Neural cell (in vitro differentiated cells): ENCODE measurements around the gene TRAF6. TPM values are rescaled to one million over a fixed set of nuclear protein-coding genes. Genes with fewer than 3 reads are reported as not detected.

ENCODE experiments used
- H2AFZ ChIP-seq: fragments of 200-600, 300-800 bp; sonication (generic), shearing (Covaris generic); 2 replicates; pipeline ENCODE4 v1.6.0; 2014; ENCODE audit warnings: low read depth, mild to moderate bottlenecking, antibody characterized with exemption, low read length, moderate library complexity
- H3F3A ChIP-seq: fragments of 200-600 bp; shearing (Covaris generic); 2 replicates; pipeline ENCODE4 v1.6.1; 2016; ENCODE audit warnings: mild to moderate bottlenecking, moderate library complexity, mixed read lengths, antibody characterized with exemption, low read length; ENCODE audit not compliant: insufficient read depth, poor library complexity, severe bottlenecking
- H3K27ac ChIP-seq: fragments of 200-600, 300-800 bp; sonication (generic), shearing (Covaris generic); 2 replicates; pipeline ENCODE4 v1.5.1; 2014; ENCODE audit warnings: mild to moderate bottlenecking, low read length, moderate library complexity
- H3K27me3 ChIP-seq: fragments of 300-800, 200-600 bp; sonication (generic), shearing (Covaris generic); 2 replicates; pipeline ENCODE4 v1.6.0; 2014; ENCODE audit warnings: mild to moderate bottlenecking, low read depth, low read length, moderate library complexity; ENCODE audit not compliant: insufficient read depth
- H3K36me3 ChIP-seq: fragments of 300-800, 200-600 bp; sonication (generic), shearing (Covaris generic); 2 replicates; pipeline ENCODE4 v1.5.1; 2014; ENCODE audit warnings: mild to moderate bottlenecking, antibody characterized with exemption, low read length, moderate library complexity; ENCODE audit not compliant: insufficient read depth
- H3K4me2 ChIP-seq: fragments of 300-800, 200-600 bp; sonication (generic), shearing (Covaris generic); 2 replicates; pipeline ENCODE4 v1.6.0; 2014; ENCODE audit warnings: mild to moderate bottlenecking, low read length
- H3K4me3 ChIP-seq: fragments of 300-800, 200-600 bp; sonication (generic), shearing (Covaris generic); 2 replicates; pipeline ENCODE4 v1.5.1; 2014; ENCODE audit warnings: mild to moderate bottlenecking, low read length, moderate library complexity
- H3K79me2 ChIP-seq: fragments of 200-600 bp; shearing (Covaris generic); replicated peaks from 2 replicates; pipeline ENCODE4 v1.6.0; 2014; ENCODE audit warnings: mild to moderate bottlenecking, low read length, moderate library complexity; ENCODE audit not compliant: insufficient read depth
- H3K9ac ChIP-seq: fragments of 300-800, 200-600 bp; sonication (generic), shearing (Covaris generic); 2 replicates; pipeline ENCODE4 v1.6.1; 2016; ENCODE audit warnings: mild to moderate bottlenecking, low read length, mixed read lengths
- H3K9me2 ChIP-seq: fragments of 200-600 bp; shearing (Covaris generic); 2 replicates; pipeline ENCODE4 v1.6.1; 2016; ENCODE audit warnings: mild to moderate bottlenecking, low read length, mixed read lengths; ENCODE audit not compliant: insufficient read depth
- H3K9me3 ChIP-seq: fragments of 200-600, 300-800 bp; sonication (generic), shearing (Covaris generic); 2 replicates; pipeline ENCODE4 v1.6.1; 2016; ENCODE audit warnings: mild to moderate bottlenecking, mixed run types, low read length, moderate library complexity, mixed read lengths
- H4K20me1 ChIP-seq: fragments of 200-600 bp; shearing (Covaris generic); 2 replicates; pipeline ENCODE4 v1.6.1; 2016; ENCODE audit warnings: mild to moderate bottlenecking, mixed run types; ENCODE audit not compliant: insufficient read depth
- EP300 ChIP-seq: fragments of 450-650 bp; conservative IDR thresholded peaks from 2 replicates; pipeline ENCODE4 v1.6.1; 2014; ENCODE audit warnings: antibody characterized with exemption, mild to moderate bottlenecking, moderate library complexity; ENCODE audit not compliant: poor library complexity, severe bottlenecking
- EZH2 ChIP-seq: fragments of 200-600, 300-800 bp; shearing (Covaris generic), sonication (generic); IDR thresholded peaks from 2 replicates; pipeline ENCODE4 v1.6.1; 2014; ENCODE audit warnings: antibody characterized with exemption, low read length, borderline replicate concordance, mild to moderate bottlenecking; ENCODE audit not compliant: insufficient read depth, poor library complexity, severe bottlenecking
- MXI1 ChIP-seq: fragments of 450-650 bp; conservative IDR thresholded peaks from 2 replicates; pipeline ENCODE4 v1.6.1; 2014; ENCODE audit warnings: antibody characterized with exemption, mild to moderate bottlenecking; ENCODE audit not compliant: poor library complexity, severe bottlenecking
- POLR2AphosphoS5 ChIP-seq: IDR thresholded peaks from 2 replicates; pipeline ENCODE4 v1.6.1; 2012
- RAD21 ChIP-seq: fragments of 450-650 bp; conservative IDR thresholded peaks from 2 replicates; pipeline ENCODE4 v1.6.1; 2014; ENCODE audit warnings: antibody characterized with exemption, mild to moderate bottlenecking, moderate library complexity
- SMC3 ChIP-seq: fragments of 450-650 bp; conservative IDR thresholded peaks from 2 replicates; pipeline ENCODE4 v1.6.1; 2014; ENCODE audit warnings: antibody characterized with exemption, mild to moderate bottlenecking, moderate library complexity; ENCODE audit not compliant: poor library complexity
- TAF1 ChIP-seq: IDR thresholded peaks from 2 replicates; pipeline ENCODE4 v1.6.1; 2012; ENCODE audit warnings: low read depth
- polyA plus RNA-seq: library from polyadenylated mRNA; depleted of rRNA; stranded (reverse); fragments of >200 nt; gene quantifications from 2 replicates; pipeline ENCODE4 v1.2.3, GENCODE V29; 2014
- TF ChIP-seq, protein P1 (sequence below): IDR thresholded peaks from 2 replicates; pipeline ENCODE4 v1.6.1; 2012; ENCODE audit warnings: borderline replicate concordance
- TF ChIP-seq, protein P2 (sequence below): fragments of 450-650 bp; IDR thresholded peaks from 2 replicates; pipeline ENCODE4 v1.5.1; 2014; ENCODE audit warnings: antibody characterized with exemption, mild to moderate bottlenecking, moderate library complexity; ENCODE audit not compliant: poor library complexity, severe bottlenecking

Gene TRAF6
- polyA plus RNA-seq, 1 donor from 2014 or later: 7.5 TPM

DNA sequence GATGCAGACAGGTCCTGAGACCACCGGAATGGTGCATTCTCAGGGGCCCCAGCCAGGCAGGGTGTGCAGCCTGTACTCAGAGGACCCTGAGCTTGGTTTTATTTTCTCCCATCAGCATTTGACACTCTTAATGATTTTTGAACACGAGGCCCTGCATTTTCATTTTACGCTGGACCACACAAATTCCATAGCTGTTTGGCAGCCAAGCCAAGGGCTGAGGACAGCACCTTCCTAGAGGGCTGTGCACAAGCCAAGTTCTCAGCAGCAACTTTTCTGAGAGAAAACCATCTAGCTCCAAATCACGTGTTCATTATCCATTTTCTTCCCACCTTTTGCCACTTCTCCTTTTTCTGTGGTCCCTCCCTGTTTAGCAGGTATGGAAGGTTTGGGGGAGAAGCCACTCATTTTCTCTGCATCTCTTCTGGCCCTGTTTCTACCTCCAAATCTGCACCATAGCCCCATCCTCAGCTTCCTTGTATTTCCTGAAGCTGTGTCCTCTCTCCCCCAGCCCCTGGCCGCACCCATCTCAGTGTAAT is 60.4 kb downstream of the TRAF6 start:
- no peaks in the 10 kb centered on the region for H3K36me3 ChIP-seq
- H3K4me2 ChIP-seq: no peak overlapping the region
- H3K4me3 ChIP-seq: no peak overlapping the region
- H3K27ac ChIP-seq: no peak overlapping the region
- H4K20me1 ChIP-seq: no peaks in the 10 kb centered on the region
- no peaks in the 10 kb centered on the region for H3K9me3 ChIP-seq
- no peaks in the 10 kb centered on the region for H3K27me3 ChIP-seq
- H3K9ac ChIP-seq: no peak overlapping the region
- no peaks in the 10 kb centered on the region for H3F3A ChIP-seq
- no peaks in the 10 kb centered on the region for H3K79me2 ChIP-seq
- TF ChIP-seq, protein P1, sequence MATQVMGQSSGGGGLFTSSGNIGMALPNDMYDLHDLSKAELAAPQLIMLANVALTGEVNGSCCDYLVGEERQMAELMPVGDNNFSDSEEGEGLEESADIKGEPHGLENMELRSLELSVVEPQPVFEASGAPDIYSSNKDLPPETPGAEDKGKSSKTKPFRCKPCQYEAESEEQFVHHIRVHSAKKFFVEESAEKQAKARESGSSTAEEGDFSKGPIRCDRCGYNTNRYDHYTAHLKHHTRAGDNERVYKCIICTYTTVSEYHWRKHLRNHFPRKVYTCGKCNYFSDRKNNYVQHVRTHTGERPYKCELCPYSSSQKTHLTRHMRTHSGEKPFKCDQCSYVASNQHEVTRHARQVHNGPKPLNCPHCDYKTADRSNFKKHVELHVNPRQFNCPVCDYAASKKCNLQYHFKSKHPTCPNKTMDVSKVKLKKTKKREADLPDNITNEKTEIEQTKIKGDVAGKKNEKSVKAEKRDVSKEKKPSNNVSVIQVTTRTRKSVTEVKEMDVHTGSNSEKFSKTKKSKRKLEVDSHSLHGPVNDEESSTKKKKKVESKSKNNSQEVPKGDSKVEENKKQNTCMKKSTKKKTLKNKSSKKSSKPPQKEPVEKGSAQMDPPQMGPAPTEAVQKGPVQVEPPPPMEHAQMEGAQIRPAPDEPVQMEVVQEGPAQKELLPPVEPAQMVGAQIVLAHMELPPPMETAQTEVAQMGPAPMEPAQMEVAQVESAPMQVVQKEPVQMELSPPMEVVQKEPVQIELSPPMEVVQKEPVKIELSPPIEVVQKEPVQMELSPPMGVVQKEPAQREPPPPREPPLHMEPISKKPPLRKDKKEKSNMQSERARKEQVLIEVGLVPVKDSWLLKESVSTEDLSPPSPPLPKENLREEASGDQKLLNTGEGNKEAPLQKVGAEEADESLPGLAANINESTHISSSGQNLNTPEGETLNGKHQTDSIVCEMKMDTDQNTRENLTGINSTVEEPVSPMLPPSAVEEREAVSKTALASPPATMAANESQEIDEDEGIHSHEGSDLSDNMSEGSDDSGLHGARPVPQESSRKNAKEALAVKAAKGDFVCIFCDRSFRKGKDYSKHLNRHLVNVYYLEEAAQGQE: no peak
- TF ChIP-seq RAD21 (no peak), EZH2 (no peak), SMC3 (no peak), TAF1 (no peak), MXI1 (no peak), EP300 (no peak), POLR2AphosphoS5 (no peak)
- TF ChIP-seq, protein P2, sequence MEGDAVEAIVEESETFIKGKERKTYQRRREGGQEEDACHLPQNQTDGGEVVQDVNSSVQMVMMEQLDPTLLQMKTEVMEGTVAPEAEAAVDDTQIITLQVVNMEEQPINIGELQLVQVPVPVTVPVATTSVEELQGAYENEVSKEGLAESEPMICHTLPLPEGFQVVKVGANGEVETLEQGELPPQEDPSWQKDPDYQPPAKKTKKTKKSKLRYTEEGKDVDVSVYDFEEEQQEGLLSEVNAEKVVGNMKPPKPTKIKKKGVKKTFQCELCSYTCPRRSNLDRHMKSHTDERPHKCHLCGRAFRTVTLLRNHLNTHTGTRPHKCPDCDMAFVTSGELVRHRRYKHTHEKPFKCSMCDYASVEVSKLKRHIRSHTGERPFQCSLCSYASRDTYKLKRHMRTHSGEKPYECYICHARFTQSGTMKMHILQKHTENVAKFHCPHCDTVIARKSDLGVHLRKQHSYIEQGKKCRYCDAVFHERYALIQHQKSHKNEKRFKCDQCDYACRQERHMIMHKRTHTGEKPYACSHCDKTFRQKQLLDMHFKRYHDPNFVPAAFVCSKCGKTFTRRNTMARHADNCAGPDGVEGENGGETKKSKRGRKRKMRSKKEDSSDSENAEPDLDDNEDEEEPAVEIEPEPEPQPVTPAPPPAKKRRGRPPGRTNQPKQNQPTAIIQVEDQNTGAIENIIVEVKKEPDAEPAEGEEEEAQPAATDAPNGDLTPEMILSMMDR: no peak
- no peaks in the 10 kb centered on the region for H3K9me2 ChIP-seq
- H2AFZ ChIP-seq: no peak overlapping the region

DNA sequence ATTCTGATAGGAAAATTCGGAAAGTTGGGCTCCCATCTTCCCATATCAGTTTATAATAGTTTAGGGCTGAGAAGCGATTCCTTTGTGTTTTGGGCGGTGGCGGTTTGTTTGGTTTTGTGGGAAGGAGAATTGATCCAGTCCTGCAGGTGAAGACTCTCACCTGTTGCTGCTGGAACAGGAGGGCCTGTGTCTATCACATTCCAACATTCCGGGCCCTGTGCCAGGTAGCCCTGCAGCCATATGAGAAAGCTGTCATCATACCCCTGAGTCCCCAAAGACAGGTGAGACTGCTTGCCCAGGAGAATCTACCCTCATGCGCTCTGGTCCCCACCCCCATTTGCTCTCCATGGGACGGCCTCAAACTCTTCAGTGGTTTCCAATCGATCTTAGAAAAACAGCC is 62.1 kb downstream of the TRAF6 start:
- no peaks in the 10 kb centered on the region for H3K9me3 ChIP-seq
- H3K79me2 ChIP-seq: no peaks in the 10 kb centered on the region
- H3K4me3 ChIP-seq: no peak overlapping the region
- H4K20me1 ChIP-seq: no peaks in the 10 kb centered on the region
- TF ChIP-seq EZH2: no peak
- TF ChIP-seq, protein P2: no peak
- TF ChIP-seq EP300: no peak
- TF ChIP-seq MXI1: no peak
- TF ChIP-seq SMC3: no peak
- no peaks in the 10 kb centered on the region for H3K27me3 ChIP-seq
- H3K36me3 ChIP-seq: no peaks in the 10 kb centered on the region
- no peaks in the 10 kb centered on the region for H3K9me2 ChIP-seq
- H3F3A ChIP-seq: no peaks in the 10 kb centered on the region
- H3K27ac ChIP-seq: no peak overlapping the region
- no peak overlapping the region for H3K9ac ChIP-seq
- H3K4me2 ChIP-seq: no peak overlapping the region
- no peak overlapping the region for H2AFZ ChIP-seq
